HepG2 (cell line): Measurements from ENCODE around the gene PHF10. TPM values are rescaled to one million over a fixed set of nuclear protein-coding genes. Genes with fewer than 3 reads are reported as not detected.

Experiments used
- FOSL1 ChIP-seq: sonication (generic); formaldehyde crosslinking; IDR thresholded peaks from 2 replicates; pipeline ENCODE4 v1.9.0; 2021; ENCODE audit warnings: missing genetic modification reagents, borderline replicate concordance
- HMG20B ChIP-seq: conservative IDR thresholded peaks from 2 replicates; pipeline ENCODE4 v1.6.1; 2016; ENCODE audit warnings: missing genetic modification reagents, missing compliant biosample characterization
- HNRNPLL ChIP-seq: fragments of 200-400 bp; formaldehyde crosslinking; IDR thresholded peaks from 2 replicates; pipeline ENCODE4 v1.6.1; 2017; ENCODE audit warnings: mild to moderate bottlenecking, low read depth, low read length; ENCODE audit not compliant: poor library complexity, severe bottlenecking
- HOXA7 ChIP-seq: sonication (generic); formaldehyde crosslinking; IDR thresholded peaks from 2 replicates; pipeline ENCODE4 v1.8.1; 2022; ENCODE audit warnings: mild to moderate bottlenecking, missing genetic modification reagents, moderate library complexity
- KLF15 ChIP-seq: sonication (generic); formaldehyde crosslinking; IDR thresholded peaks from 2 replicates; pipeline ENCODE4 v1.8.1; 2023; ENCODE audit warnings: borderline replicate concordance, mild to moderate bottlenecking, inconsistent platforms, missing genetic modification reagents, mixed read lengths
- KLF6 ChIP-seq: IDR thresholded peaks from 2 replicates; pipeline ENCODE4 v1.8.0; 2016; ENCODE audit warnings: missing biosample characterization, missing genetic modification reagents
- MAZ ChIP-seq, 2 experiments: sonication (generic) in 1 of 2; formaldehyde crosslinking in 1 of 2; IDR thresholded peaks; 2 replicates each; pipeline versions ENCODE4 v1.5.0 to v1.6.1; 2012 to 2020; ENCODE audit warnings: low read depth in 2 of 2, mild to moderate bottlenecking in 2 of 2, borderline replicate concordance in 1 of 2, improper control_type of control experiment in 1 of 2, low read length in 1 of 2, missing genetic modification reagents in 1 of 2, moderate library complexity in 1 of 2
- MED1 ChIP-seq: sonication (generic); formaldehyde crosslinking; IDR thresholded peaks from 2 replicates; pipeline ENCODE4 v1.4.0; 2020; ENCODE audit warnings: missing genetic modification reagents
- MED13 ChIP-seq: sonication (generic); formaldehyde crosslinking; IDR thresholded peaks from 2 replicates; pipeline ENCODE4 v1.5.0; 2020; ENCODE audit warnings: missing genetic modification reagents
- NFIB ChIP-seq: sonication (generic); formaldehyde crosslinking; IDR thresholded peaks from 2 replicates; pipeline ENCODE4 v1.9.0; 2021; ENCODE audit warnings: missing genetic modification reagents, mild to moderate bottlenecking, borderline replicate concordance
- NFKB2 ChIP-seq: sonication (generic); formaldehyde crosslinking; IDR thresholded peaks from 2 replicates; pipeline ENCODE4 v1.4.0; 2020; ENCODE audit warnings: missing genetic modification reagents, borderline replicate concordance
- PHF8 ChIP-seq: sonication (generic); formaldehyde crosslinking; IDR thresholded peaks from 2 replicates; pipeline ENCODE4 v1.5.0; 2020; ENCODE audit warnings: missing genetic modification reagents
- PRDM4 ChIP-seq: sonication (generic); formaldehyde crosslinking; IDR thresholded peaks from 2 replicates; pipeline ENCODE4 v1.9.0; 2021; ENCODE audit warnings: missing genetic modification reagents, borderline replicate concordance
- REPIN1 ChIP-seq: sonication (generic); formaldehyde crosslinking; IDR thresholded peaks from 2 replicates; pipeline ENCODE4 v1.8.0; 2022; ENCODE audit warnings: missing genetic modification reagents, low read depth, mild to moderate bottlenecking, borderline replicate concordance
- SALL2 ChIP-seq: sonication (generic); formaldehyde crosslinking; IDR thresholded peaks from 2 replicates; pipeline ENCODE4 v1.8.1; 2023; ENCODE audit warnings: mild to moderate bottlenecking, missing genetic modification reagents, inconsistent platforms
- ZBTB1 ChIP-seq: sonication (generic); formaldehyde crosslinking; IDR thresholded peaks from 2 replicates; pipeline ENCODE4 v1.4.0; 2020; ENCODE audit warnings: missing genetic modification reagents, borderline replicate concordance
- ZBTB2 ChIP-seq: sonication (generic); formaldehyde crosslinking; IDR thresholded peaks from 2 replicates; pipeline ENCODE4 v1.8.0; 2022; ENCODE audit warnings: low read depth, missing genetic modification reagents
- ZBTB46 ChIP-seq: sonication (generic); formaldehyde crosslinking; IDR thresholded peaks from 2 replicates; pipeline ENCODE4 v1.4.0; 2020; ENCODE audit warnings: mild to moderate bottlenecking, missing genetic modification reagents, borderline replicate concordance
- ZMYM4 ChIP-seq: sonication (generic); formaldehyde crosslinking; IDR thresholded peaks from 2 replicates; pipeline ENCODE4 v1.8.1; 2023; ENCODE audit warnings: mild to moderate bottlenecking, missing genetic modification reagents
- ZNF337 ChIP-seq: sonication (generic); formaldehyde crosslinking; IDR thresholded peaks from 2 replicates; pipeline ENCODE4 v1.5.1; 2020; ENCODE audit warnings: missing genetic modification reagents, low read depth, mild to moderate bottlenecking, borderline replicate concordance
- ZNF496 ChIP-seq: sonication (generic); formaldehyde crosslinking; IDR thresholded peaks from 2 replicates; pipeline ENCODE4 v1.8.1; 2023; ENCODE audit warnings: mild to moderate bottlenecking, moderate library complexity, missing genetic modification reagents; ENCODE audit not compliant: insufficient replicate concordance
- ZNF781 ChIP-seq: sonication (generic); formaldehyde crosslinking; IDR thresholded peaks from 2 replicates; pipeline ENCODE4 v1.5.1; 2020; ENCODE audit warnings: borderline replicate concordance, mild to moderate bottlenecking, missing genetic modification reagents; ENCODE audit errors: not compliant biosample characterization
- ZSCAN31 ChIP-seq: sonication (generic); formaldehyde crosslinking; IDR thresholded peaks from 2 replicates; pipeline ENCODE4 v1.5.0; 2020; ENCODE audit warnings: low read depth, mild to moderate bottlenecking, missing genetic modification reagents
- polyA plus RNA-seq, 8 experiments: library from polyadenylated mRNA; depleted of rRNA in 3 of 8; stranded (reverse) in 7 of 8; unstranded in 1 of 8; fragments of >200 nt; fragmentation: Illumina TruSeq in 4 of 8; extraction: Trizol in 4 of 8; gene quantifications; 2 replicates each; pipeline versions ENCODE4 v1.2.1 to v1.2.3, GENCODE V29; 2011 to 2016; ENCODE audit warnings: low read depth in 4 of 8, missing spikeins in 1 of 8, mixed read lengths in 1 of 8; ENCODE audit not compliant: insufficient read depth in 1 of 8
- total RNA-seq, 5 experiments: library from RNA; depleted of rRNA; stranded (reverse); fragments of >200 nt; fragmentation: Illumina TruSeq; extraction: Trizol; gene quantifications; 2 replicates each; pipeline ENCODE4 v1.2.3, GENCODE V29; 2016; ENCODE audit warnings: low read depth in 1 of 5

Gene PHF10
- total and polyA plus RNA-seq, 2 of the 13 experiments (the other 11 are each of a cell fraction or from before 2014, with no cell fraction given), result 42.1 to 84.1 TPM

GRCh38 chr6:169724494-169725124, at the start of gene PHF10 (continued):
- peak; percentile 94 for TF ChIP-seq HNRNPLL
- no peak for TF ChIP-seq MED1 (CRISPR knock-in tag)
- TF ChIP-seq KLF6 (CRISPR knock-in tag), result no peak
- peak; percentile 72; the same call in 1 of the 2 replicates for TF ChIP-seq SALL2 (CRISPR knock-in tag)
- TF ChIP-seq ZBTB2, result peak; percentile 88
- peak; percentile 97 for TF ChIP-seq HOXA7 (CRISPR knock-in tag)
- no peak for TF ChIP-seq FOSL1 (CRISPR knock-in tag)
- TF ChIP-seq ZSCAN31 (CRISPR knock-in tag), result peak; percentile 45; the same call in 1 of the 2 replicates
- TF ChIP-seq PHF8, result peak; percentile 92
- peak; percentile 68 for TF ChIP-seq ZMYM4
- TF ChIP-seq PRDM4 (CRISPR knock-in tag), result peak; percentile 81; the same call in 1 of the 2 replicates
- no peak for TF ChIP-seq HMG20B (CRISPR knock-in tag)
- peak; percentile 83; the same call in 1 of the 2 replicates for TF ChIP-seq NFKB2 (CRISPR knock-in tag)
- no peak for TF ChIP-seq MAZ (IDR thresholded peaks at IDR 0.05; ENCODE audit: borderline replicate concordance, low read depth, low read length)
- peak; percentile 86 for TF ChIP-seq MAZ (CRISPR knock-in tag; IDR thresholded peaks at IDR 0.05; ENCODE audit: low read depth)
- peak; percentile 76 for TF ChIP-seq ZBTB1 (CRISPR knock-in tag)
- peak; percentile 85; the same call in 1 of the 2 replicates for TF ChIP-seq ZNF337 (CRISPR knock-in tag)
- TF ChIP-seq MED13, result peak; percentile 79
- TF ChIP-seq ZNF781 (CRISPR knock-in tag), result peak; percentile 88
- 0 out of 2 replicates have a peak, but pooled peaks have one; percentile 58 for TF ChIP-seq NFIB (CRISPR knock-in tag)
- peak; percentile 96 for TF ChIP-seq KLF15 (CRISPR knock-in tag)
- TF ChIP-seq REPIN1 (CRISPR knock-in tag), result peak; percentile 83
- no peak for TF ChIP-seq ZNF496 (CRISPR knock-in tag)
- TF ChIP-seq ZBTB46 (CRISPR knock-in tag), result no peak; the same call in 1 of the 2 replicates
